GM23248 (cell line): ENCODE measurements around the gene SCAANT1. TPM values are rescaled to one million over a fixed set of nuclear protein-coding genes. Genes with fewer than 3 reads are reported as not detected.

Experiments
- DNase-seq: peaks from one replicate; pipeline ENCODE4 v3.0.0-alpha.2; 2015
- H2AFZ ChIP-seq: fragments of 200-600 bp; sonication (generic); 2 replicates; pipeline ENCODE4 v1.6.1; 2016; ENCODE audit warnings: antibody characterized with exemption
- H3F3A ChIP-seq: fragments of 200-600 bp; sonication (generic); 2 replicates; pipeline ENCODE4 v1.6.1; 2016; ENCODE audit warnings: mild to moderate bottlenecking, antibody characterized with exemption, mixed run types; ENCODE audit not compliant: insufficient read depth
- H3K27ac ChIP-seq: fragments of 200-600 bp; sonication (generic); 2 replicates; pipeline ENCODE4 v1.5.1; 2016; ENCODE audit warnings: mild to moderate bottlenecking
- H3K27me3 ChIP-seq: fragments of 200-600 bp; sonication (generic); replicated peaks from 2 replicates; pipeline ENCODE4 v1.6.1; 2016; ENCODE audit warnings: mild to moderate bottlenecking; ENCODE audit not compliant: insufficient read depth
- H3K36me3 ChIP-seq: fragments of 200-600 bp; sonication (generic); 2 replicates; pipeline ENCODE4 v1.6.1; 2016; ENCODE audit warnings: low read depth, mild to moderate bottlenecking
- H3K4me1 ChIP-seq: fragments of 200-600 bp; sonication (generic); 2 replicates; pipeline ENCODE4 v1.6.1; 2016; ENCODE audit warnings: mild to moderate bottlenecking; ENCODE audit not compliant: insufficient read depth
- H3K4me2 ChIP-seq: fragments of 200-600 bp; sonication (generic); one replicate; pipeline ENCODE4 v1.6.1; 2016; ENCODE audit warnings: mild to moderate bottlenecking; ENCODE audit not compliant: unreplicated experiment
- H3K4me3 ChIP-seq: fragments of 200-600 bp; sonication (generic); 2 replicates; pipeline ENCODE4 v1.5.1; 2016; ENCODE audit warnings: mild to moderate bottlenecking
- H3K79me2 ChIP-seq: fragments of 200-600 bp; sonication (generic); 2 replicates; pipeline ENCODE4 v1.6.1; 2016; ENCODE audit warnings: mild to moderate bottlenecking; ENCODE audit not compliant: insufficient read depth
- H3K9ac ChIP-seq: fragments of 200-600 bp; sonication (generic); 2 replicates; pipeline ENCODE4 v1.6.1; 2016; ENCODE audit warnings: mild to moderate bottlenecking
- H3K9me2 ChIP-seq: fragments of 200-600 bp; sonication (generic); 2 replicates; pipeline ENCODE4 v1.6.1; 2016; ENCODE audit warnings: mixed run types, mild to moderate bottlenecking, moderate library complexity; ENCODE audit not compliant: insufficient read depth
- H3K9me3 ChIP-seq: fragments of 200-600 bp; sonication (generic); one replicate; pipeline ENCODE4 v1.6.1; 2017; ENCODE audit warnings: low read depth
- H4K20me1 ChIP-seq: fragments of 200-600 bp; sonication (generic); 2 replicates; pipeline ENCODE4 v1.6.0; 2016; ENCODE audit not compliant: insufficient read depth
- EZH2 ChIP-seq: fragments of 200-600 bp; sonication (generic); IDR thresholded peaks from 2 replicates; pipeline ENCODE4 v1.6.1; 2018; ENCODE audit warnings: antibody characterized with exemption, mild to moderate bottlenecking; ENCODE audit not compliant: insufficient read depth, poor library complexity, severe bottlenecking
- EZH2phosphoT487 ChIP-seq: fragments of 200-600 bp; sonication (generic); IDR thresholded peaks from 2 replicates; pipeline ENCODE4 v1.6.1; 2018; ENCODE audit warnings: antibody characterized with exemption, moderate library complexity, mild to moderate bottlenecking, low read depth; ENCODE audit not compliant: insufficient read depth
- WGBS, 2 experiments: methylation state at CpG; one replicate each; pipeline ENCODE4 v1.1.6; 2015 to 2017; ENCODE audit warnings: low lambda C conversion rate in 2 of 2, low coverage in 1 of 2; ENCODE audit errors: missing lambda C conversion rate in 2 of 2; 5-methylcytosine and 5-hydroxymethylcytosine counted together
- in situ Hi-C: fragments of 300-500 bp; cut with MboI; formaldehyde crosslinking; loops from 2 replicates; pipeline ENCODE4 v1.15.0; 2020
- polyA plus RNA-seq: library from polyadenylated mRNA; unstranded; fragments of >200 nt; fragmentation: Nextera tagmentation; extraction: Ambion mirVana; gene quantifications from 2 replicates; pipeline ENCODE4 v1.2.1, GENCODE V29; 2016
- total RNA-seq: library from RNA; depleted of rRNA; stranded (reverse); fragments of >200 nt; shearing (Covaris generic); gene quantifications from 2 replicates; pipeline ENCODE4 v1.2.3, GENCODE V29; 2014

The SCAANT1 gene
- total and polyA plus RNA-seq, 2 experiments from 2014 or later = not detected

- no peak overlapping the region for H3K27ac ChIP-seq
- in situ Hi-C loops = no loop called here
- H3K36me3 ChIP-seq = no peaks in the 10 kb centered on the region
- peaks cover 31% of the 10 kb centered on the region for H4K20me1 ChIP-seq
- peaks cover 28% of the 10 kb centered on the region for H3K4me1 ChIP-seq
- no peak overlapping the region for H3K4me3 ChIP-seq
- no peak for DNase-seq
- 100% methylated on average over 2 of the region's 2 CpGs for WGBS, 2 experiments
- no peak overlapping the region for H3K4me2 ChIP-seq
- no peaks in the 10 kb centered on the region for H3K9me2 ChIP-seq
- H3K27me3 ChIP-seq = no peaks in the 10 kb centered on the region
- no peaks in the 10 kb centered on the region for H3K9me3 ChIP-seq
- H3K9ac ChIP-seq = no peak overlapping the region
- H3K79me2 ChIP-seq = peaks cover 91% of the 10 kb centered on the region
- H2AFZ ChIP-seq = no peak overlapping the region
- peaks cover 24% of the 10 kb centered on the region for H3F3A ChIP-seq
- TF ChIP-seq EZH2 (no peak), EZH2phosphoT487 (no peak)
These were observed 36.7 kb downstream of the SCAANT1 start for GRCh38 chr3:63875510-63875909.

DNA sequence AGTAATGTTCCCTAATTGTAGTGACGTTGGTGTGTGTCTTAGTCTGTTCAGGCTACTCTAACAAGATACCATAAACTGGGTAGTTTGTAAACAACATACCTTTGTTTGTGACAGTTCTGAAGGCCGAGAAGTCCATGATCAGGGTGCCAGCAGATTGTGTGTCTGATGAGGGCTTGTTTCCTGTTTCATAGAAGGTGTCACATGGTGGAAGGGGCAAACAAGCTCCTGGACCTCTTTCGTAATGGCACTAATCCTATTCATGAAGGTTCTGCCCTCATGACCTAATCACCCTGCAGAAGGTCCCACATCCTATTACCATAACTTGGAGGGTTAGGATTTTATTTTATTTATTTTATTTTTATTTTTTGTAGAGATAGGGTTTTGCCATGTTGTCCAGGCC is 37.4 kb downstream of the SCAANT1 start:
- Histone ChIP-seq H3K4me1 (peaks cover 28% of the 10 kb centered on the region), H4K20me1 (peaks cover 29% of the 10 kb centered on the region)
- in situ Hi-C loops = no loop called here

DNA sequence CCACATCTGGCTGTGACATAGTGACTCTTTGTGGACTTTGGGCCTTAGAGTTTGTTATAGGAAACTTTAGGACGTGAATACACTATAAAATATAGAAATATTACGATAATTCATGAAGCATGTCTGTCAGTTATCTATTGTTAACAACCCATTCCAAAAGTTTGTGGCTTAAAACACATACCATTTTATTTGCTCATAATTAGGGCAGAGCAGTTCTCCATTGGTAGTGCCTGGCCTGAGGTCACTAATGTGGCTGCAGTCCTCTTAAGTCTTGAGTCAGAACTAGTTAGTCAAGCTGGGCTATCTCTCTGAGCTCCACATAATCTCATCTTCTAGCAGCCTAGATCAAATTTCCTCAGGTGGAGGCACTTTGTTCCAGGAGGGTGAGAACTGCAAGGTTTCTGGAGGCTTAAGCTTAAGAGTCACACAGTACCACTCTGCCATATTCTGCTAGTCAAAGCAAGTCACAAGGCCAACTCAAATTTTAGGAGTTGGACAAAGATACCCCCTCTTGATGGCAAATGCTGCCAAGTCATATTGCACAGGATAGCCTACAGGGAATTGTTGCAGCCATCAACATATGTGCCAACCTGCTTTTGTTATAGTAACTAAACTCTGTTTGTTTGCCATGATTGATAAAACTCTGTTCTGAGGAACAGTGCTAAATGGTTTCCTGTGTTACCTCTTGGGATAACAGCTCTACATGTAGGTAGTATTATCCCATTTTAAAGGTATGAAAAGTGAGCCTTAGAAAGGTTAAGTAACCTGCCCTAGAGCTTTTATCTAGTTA is 39.9 kb downstream of the SCAANT1 start:
- no peaks in the 10 kb centered on the region for H3K9me3 ChIP-seq
- H3K4me3 ChIP-seq = 0 out of 2 replicates have a peak overlapping the region, but pooled peaks have one; percentile 2
- peak overlapping the region; percentile 38; the same call in 1 of the 2 replicates for H3K27ac ChIP-seq
- in situ Hi-C loops = no loop called here
- H3F3A ChIP-seq = peaks cover 19% of the 10 kb centered on the region
- H3K4me2 ChIP-seq = peak overlapping the region; percentile 48
- H3K4me1 ChIP-seq = peaks cover 15% of the 10 kb centered on the region
- H3K36me3 ChIP-seq = no peaks in the 10 kb centered on the region
- no peaks in the 10 kb centered on the region for H3K9me2 ChIP-seq
- no peak overlapping the region for H3K9ac ChIP-seq
- 35 to 48% methylated on average over 2 of the region's 2 CpGs for WGBS, 2 experiments
- H2AFZ ChIP-seq = no peak overlapping the region
- H4K20me1 ChIP-seq = peaks cover 14% of the 10 kb centered on the region; the same call in 1 of the 2 replicates
- TF ChIP-seq EZH2phosphoT487 = no peak
- no peak for TF ChIP-seq EZH2
- H3K27me3 ChIP-seq = no peaks in the 10 kb centered on the region
- DNase-seq = peak; percentile 89
- peaks cover 91% of the 10 kb centered on the region for H3K79me2 ChIP-seq

More for the DNA sequence above, 37.4 kb downstream of the SCAANT1 start:
- Histone ChIP-seq H3K79me2 (peaks cover 91% of the 10 kb centered on the region), H3K27me3 (no peaks in the 10 kb centered on the region), H3K36me3 (no peaks in the 10 kb centered on the region), H3K9ac (no peak overlapping the region), H3F3A (peaks cover 24% of the 10 kb centered on the region), H3K27ac (no peak overlapping the region), H3K4me2 (no peak overlapping the region), H3K9me2 (no peaks in the 10 kb centered on the region), H2AFZ (no peak overlapping the region), H3K9me3 (no peaks in the 10 kb centered on the region), H3K4me3 (no peak overlapping the region)
- WGBS, 2 experiments = 93 to 95% methylated on average over 3 of the region's 3 CpGs
- no peak for DNase-seq
- TF ChIP-seq EZH2phosphoT487 (no peak), EZH2 (no peak)

GRCh38 chr3:63870615-63871005 is 41.6 kb downstream of the SCAANT1 start:
- in situ Hi-C loops = no loop called here
- Histone ChIP-seq H3K9ac (no peak overlapping the region), H4K20me1 (peaks cover 2% of the 10 kb centered on the region; the same call in 1 of the 2 replicates), H3F3A (peaks cover 19% of the 10 kb centered on the region), H3K4me1 (peaks cover 12% of the 10 kb centered on the region), H3K9me2 (no peaks in the 10 kb centered on the region), H3K4me3 (no peak overlapping the region), H3K27me3 (no peaks in the 10 kb centered on the region), H3K9me3 (no peaks in the 10 kb centered on the region), H2AFZ (no peak overlapping the region), H3K36me3 (no peaks in the 10 kb centered on the region), H3K4me2 (no peak overlapping the region), H3K79me2 (peaks cover 90% of the 10 kb centered on the region), H3K27ac (no peak overlapping the region)
- DNase-seq = no peak
- TF ChIP-seq EZH2phosphoT487 (no peak), EZH2 (no peak)
- WGBS, 2 experiments = 56 to 61% methylated on average over 2 of the region's 2 CpGs
